ENCODE measurements around the gene OGFOD2. TPM values are rescaled to one million over a fixed set of nuclear protein-coding genes. Genes with fewer than 3 reads are reported as not detected.

The OGFOD2 gene
- total RNA-seq, 4 donors from 2014 or later = 7.2 to 19.8 (median 13.4) TPM

DNA sequence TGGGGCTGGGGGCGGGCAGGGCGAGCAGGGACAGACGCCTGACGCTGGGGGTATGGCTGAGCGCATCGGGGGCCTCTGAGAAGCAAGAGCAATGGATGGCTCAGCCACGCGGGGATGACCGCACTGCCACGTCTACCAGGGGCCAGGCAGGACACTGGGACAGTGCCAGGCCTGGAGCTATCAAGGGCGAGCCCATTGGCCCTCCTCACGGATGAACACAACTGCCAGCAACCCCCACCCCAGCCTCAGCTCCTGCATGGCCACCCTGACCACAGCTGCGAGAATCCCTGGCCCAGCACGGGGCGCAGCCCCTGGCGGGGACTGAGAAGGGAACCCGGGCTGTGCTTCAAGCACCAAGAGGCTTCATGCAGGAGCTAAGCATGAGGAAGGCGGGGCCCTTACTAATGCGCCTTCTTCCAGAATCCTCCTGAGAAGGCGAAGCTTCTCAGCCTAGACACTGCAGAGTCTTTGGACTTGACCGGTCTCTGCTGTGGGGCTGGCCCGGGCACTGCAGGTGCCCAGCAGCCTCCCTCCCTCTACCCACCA is 14.9 kb downstream of the OGFOD2 start:
- H3K4me3 ChIP-seq = no peak overlapping the region
- peaks cover 0 to 86% (median 0%) of the 10 kb centered on the region in 3 donors for H3K36me3 ChIP-seq
- TF ChIP-seq EP300 (IDR thresholded peaks at IDR 0.05) (no peak), POLR2A (IDR thresholded peaks at IDR 0.05) (no peak)
- TF ChIP-seq, protein P1, sequence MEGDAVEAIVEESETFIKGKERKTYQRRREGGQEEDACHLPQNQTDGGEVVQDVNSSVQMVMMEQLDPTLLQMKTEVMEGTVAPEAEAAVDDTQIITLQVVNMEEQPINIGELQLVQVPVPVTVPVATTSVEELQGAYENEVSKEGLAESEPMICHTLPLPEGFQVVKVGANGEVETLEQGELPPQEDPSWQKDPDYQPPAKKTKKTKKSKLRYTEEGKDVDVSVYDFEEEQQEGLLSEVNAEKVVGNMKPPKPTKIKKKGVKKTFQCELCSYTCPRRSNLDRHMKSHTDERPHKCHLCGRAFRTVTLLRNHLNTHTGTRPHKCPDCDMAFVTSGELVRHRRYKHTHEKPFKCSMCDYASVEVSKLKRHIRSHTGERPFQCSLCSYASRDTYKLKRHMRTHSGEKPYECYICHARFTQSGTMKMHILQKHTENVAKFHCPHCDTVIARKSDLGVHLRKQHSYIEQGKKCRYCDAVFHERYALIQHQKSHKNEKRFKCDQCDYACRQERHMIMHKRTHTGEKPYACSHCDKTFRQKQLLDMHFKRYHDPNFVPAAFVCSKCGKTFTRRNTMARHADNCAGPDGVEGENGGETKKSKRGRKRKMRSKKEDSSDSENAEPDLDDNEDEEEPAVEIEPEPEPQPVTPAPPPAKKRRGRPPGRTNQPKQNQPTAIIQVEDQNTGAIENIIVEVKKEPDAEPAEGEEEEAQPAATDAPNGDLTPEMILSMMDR (IDR thresholded peaks at IDR 0.05) = no peak
- no peak for DNase-seq (ENCODE audit: low spot score in 2 of 2)
- 82 to 90% methylated on average over 16 to 20 of the region's 22 CpGs for WGBS, 2 donors
- H3K27ac ChIP-seq = no peak overlapping the region
- no peaks in the 10 kb centered on the region for H3K27me3 ChIP-seq
- H3K9me3 ChIP-seq = no peaks in the 10 kb centered on the region
- H3K4me1 ChIP-seq = peaks cover 0 to 12% (median 7%) of the 10 kb centered on the region in 4 donors

DNA sequence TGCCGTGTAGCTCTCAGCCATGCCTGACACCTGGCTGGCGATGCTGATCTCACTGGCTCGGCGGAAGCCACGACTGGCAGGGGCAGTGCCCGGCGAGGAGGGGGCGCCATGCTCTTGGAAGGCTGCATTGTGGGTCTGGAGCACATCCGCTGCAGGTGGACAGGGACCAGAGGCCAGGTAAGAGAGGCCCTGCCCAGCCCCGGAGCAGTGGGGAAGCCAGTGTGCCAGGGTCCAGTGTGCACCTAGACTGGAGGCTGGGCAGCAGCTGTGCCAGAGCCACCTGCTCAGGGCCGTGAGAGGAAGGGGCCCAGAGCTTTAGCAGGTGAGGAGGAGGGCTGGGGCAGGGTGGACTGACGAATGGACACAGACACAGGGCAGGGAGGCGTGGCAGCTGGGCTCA is 15.5 kb downstream of the OGFOD2 start:
- Histone ChIP-seq H3K27ac (no peak overlapping the region), H3K9me3 (no peaks in the 10 kb centered on the region), H3K4me1 (peaks cover 0 to 10% (median 1%) of the 10 kb centered on the region in 4 donors), H3K4me3 (no peak overlapping the region), H3K36me3 (peaks cover 0 to 89% (median 0%) of the 10 kb centered on the region in 3 donors), H3K27me3 (no peaks in the 10 kb centered on the region)
- WGBS, 2 donors = 76 to 87% methylated on average over 5 to 8 of the region's 13 CpGs
- TF ChIP-seq EP300 (IDR thresholded peaks at IDR 0.05) (no peak), POLR2A (IDR thresholded peaks at IDR 0.05) (no peak)
- TF ChIP-seq, protein P1 (IDR thresholded peaks at IDR 0.05) = no peak
- DNase-seq (ENCODE audit: low spot score in 2 of 2) = no peak

DNA sequence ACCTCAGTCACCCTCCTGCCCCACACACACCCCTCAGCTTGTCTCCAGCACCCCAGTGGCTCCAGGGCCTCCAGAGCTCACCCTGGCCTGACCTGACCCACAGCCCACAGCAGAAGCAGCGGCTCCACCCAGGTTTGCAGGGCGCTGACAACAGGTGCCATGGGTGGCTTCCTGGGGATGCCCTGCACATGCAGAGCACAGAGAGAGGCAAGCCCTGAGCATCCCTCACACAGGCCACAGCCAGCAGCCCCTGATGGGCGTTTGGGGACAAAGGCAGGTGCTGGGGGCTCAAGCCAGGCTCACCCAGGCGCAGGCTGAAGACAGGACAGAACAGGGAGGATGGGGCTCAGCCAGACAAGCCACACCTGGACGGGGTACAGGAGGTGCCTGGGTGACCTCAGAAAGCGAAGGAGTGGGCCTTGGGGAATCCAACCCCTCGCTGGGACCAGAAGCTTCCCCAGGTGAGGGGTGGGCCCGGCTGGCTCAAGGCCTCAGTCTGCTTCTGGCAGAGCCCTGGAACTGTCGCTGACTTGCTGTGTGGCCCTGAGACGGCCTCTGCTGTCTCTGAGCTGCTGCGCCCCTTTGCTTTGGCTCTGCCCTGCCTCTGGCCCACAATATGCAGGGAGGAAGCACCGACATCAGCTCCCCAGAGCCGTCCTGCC is 16.0 kb downstream of the OGFOD2 start:
- Histone ChIP-seq H3K9me3 (no peaks in the 10 kb centered on the region), H3K27me3 (no peaks in the 10 kb centered on the region), H3K4me1 (peaks cover 0 to 10% (median 0%) of the 10 kb centered on the region in 4 donors), H3K4me3 (no peak overlapping the region), H3K27ac (no peak overlapping the region), H3K36me3 (peaks cover 0 to 89% (median 0%) of the 10 kb centered on the region in 3 donors)
- WGBS, 2 donors = 89 to 92% methylated on average over 7 to 9 of the region's 13 CpGs
- no peak for TF ChIP-seq EP300 (IDR thresholded peaks at IDR 0.05)
- TF ChIP-seq POLR2A (IDR thresholded peaks at IDR 0.05) = no peak
- TF ChIP-seq, protein P1 (IDR thresholded peaks at IDR 0.05) = no peak
- no peak for DNase-seq (ENCODE audit: low spot score in 2 of 2)

DNA sequence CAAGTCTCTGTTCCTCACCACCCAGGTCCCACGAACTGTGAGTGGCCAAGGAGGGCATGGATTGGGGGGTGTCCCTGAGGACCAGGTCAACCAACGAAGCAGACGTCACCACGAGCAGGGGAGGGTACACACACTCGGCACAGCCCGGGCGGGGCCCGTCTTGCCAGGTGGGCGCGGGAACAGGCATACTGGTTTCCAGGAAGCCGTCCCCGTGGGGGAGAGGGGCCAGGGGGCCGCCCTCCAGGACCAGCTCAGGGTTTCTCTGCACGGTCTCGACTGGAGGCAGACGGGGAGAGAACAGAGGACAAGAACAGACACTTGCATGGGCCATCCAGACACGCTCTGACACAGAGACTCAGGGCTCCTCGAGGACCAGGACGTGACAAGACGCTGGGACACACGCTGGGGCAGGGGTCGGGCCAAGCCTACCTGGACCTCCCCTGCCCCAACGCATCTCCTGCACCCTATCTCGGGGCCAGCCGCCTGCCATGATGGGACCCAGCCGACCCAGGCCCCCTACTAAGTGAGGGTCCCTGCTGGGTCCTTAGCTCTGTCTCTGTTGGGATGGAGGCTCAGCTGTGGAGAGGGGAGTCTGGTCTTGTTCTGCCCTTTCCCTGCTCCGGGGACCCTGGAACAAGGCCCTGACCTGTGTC is 16.7 kb downstream of the OGFOD2 start:
- Histone ChIP-seq H3K4me3 (no peak overlapping the region), H3K27ac (no peak overlapping the region), H3K27me3 (no peaks in the 10 kb centered on the region), H3K36me3 (peaks cover 0 to 89% (median 0%) of the 10 kb centered on the region in 3 donors), H3K9me3 (no peaks in the 10 kb centered on the region), H3K4me1 (peaks cover 0 to 16% (median 0%) of the 10 kb centered on the region in 4 donors)
- TF ChIP-seq, protein P1 (IDR thresholded peaks at IDR 0.05) = no peak
- TF ChIP-seq POLR2A (IDR thresholded peaks at IDR 0.05) (no peak), EP300 (IDR thresholded peaks at IDR 0.05) (no peak)
- DNase-seq (ENCODE audit: low spot score in 2 of 2) = no peak
- 78 to 81% methylated on average over 23 to 26 of the region's 27 CpGs for WGBS, 2 donors

DNA sequence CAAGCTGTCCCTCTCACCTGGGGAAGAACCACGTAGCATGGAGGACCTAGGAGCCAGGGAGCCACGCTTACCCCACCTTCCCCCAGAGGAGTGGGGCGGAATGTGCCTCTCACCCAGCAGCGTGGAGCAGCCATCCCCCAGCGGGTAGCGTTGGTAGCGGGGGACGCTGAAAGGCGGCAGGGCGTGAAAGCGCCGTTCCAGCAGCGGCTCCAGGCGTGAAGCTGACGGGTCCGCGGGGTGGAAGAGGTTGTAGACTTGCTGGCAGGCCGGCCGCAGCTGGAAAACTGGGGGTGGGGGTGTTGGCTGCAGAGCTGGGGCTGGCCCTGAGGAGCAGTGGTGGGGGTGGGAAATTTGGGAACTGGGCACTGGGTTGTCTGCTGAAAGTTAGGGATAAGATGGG is 17.3 kb downstream of the OGFOD2 start:
- TF ChIP-seq POLR2A (IDR thresholded peaks at IDR 0.05) (no peak), EP300 (IDR thresholded peaks at IDR 0.05) (no peak)
- TF ChIP-seq, protein P1 (IDR thresholded peaks at IDR 0.05) = no peak
- Histone ChIP-seq H3K4me3 (no peak overlapping the region), H3K27ac (no peak overlapping the region), H3K9me3 (no peaks in the 10 kb centered on the region), H3K36me3 (peaks cover 0 to 89% (median 0%) of the 10 kb centered on the region in 3 donors), H3K27me3 (no peaks in the 10 kb centered on the region), H3K4me1 (peaks cover 0 to 23% (median 0%) of the 10 kb centered on the region in 4 donors)
- 67 to 71% methylated on average over 19 of the region's 19 CpGs for WGBS, 2 donors
- no peak for DNase-seq (ENCODE audit: low spot score in 2 of 2)
